Pancreas (tissue), 10 donors: ENCODE data around the gene SMC1A. TPM values are rescaled to one million over a fixed set of nuclear protein-coding genes. Genes with fewer than 3 reads are reported as not detected.

Experiments
- ATAC-seq, 4 donors: fragments of 200-7000 bp; cut with Tn5 transposase; one replicate each; pipeline versions ENCODE4 v1.8.0 to v1.9.1; 2020; ENCODE audit warnings: mild to moderate bottlenecking in 4 of 4, moderate library complexity in 4 of 4
- DNase-seq, 6 donors: peaks; one replicate each; pipeline ENCODE4 v3.0.0-alpha.2; 2020
- FAIRE-seq: peaks from 2 replicates; lab custom pipeline; 2012; peaks lifted over from hg19 to GRCh38; lab: Jason Lieb, UNC
- H3K27ac ChIP-seq, 4 donors: fragments of 200-600 bp; sonication (generic); 1 replicate in 3 of 4; 2 replicates in 1 of 4; pipeline versions ENCODE4 v1.5.0 to v1.8.0; 2020
- H3K27me3 ChIP-seq, 4 donors: fragments of 200-600 bp; one replicate each; pipeline ENCODE4 v1.8.0; 2021
- H3K36me3 ChIP-seq, 3 donors: fragments of 200-600 bp; sonication (generic) in 1 of 3; one replicate each; pipeline versions ENCODE4 v1.5.0 to v1.8.0; 2020 to 2021
- H3K4me1 ChIP-seq, 3 donors: fragments of 200-600 bp; one replicate each; pipeline ENCODE4 v1.8.0; 2021
- H3K4me3 ChIP-seq, 4 donors: fragments of 200-600 bp; sonication (generic) in 2 of 4; one replicate each; pipeline versions ENCODE4 v1.5.0 to v1.8.0; 2020 to 2021
- H3K9me3 ChIP-seq, 4 donors: fragments of 200-600 bp; one replicate each; pipeline ENCODE4 v1.8.0; 2021
- WGBS, 2 donors: extraction: QIAGEN DNeasy Blood & Tissue Kit; methylation state at CpG; one replicate each; pipeline ENCODE4 v1.1.7; 2013; 5-methylcytosine and 5-hydroxymethylcytosine counted together
- intact Hi-C, 3 donors: fragments of 100-400 bp; cut with DNase I; formaldehyde crosslinking; loops; one replicate each; pipeline versions ENCODE4 v1.11.1 to v1.14.2; 2022
- polyA plus RNA-seq, 2 donors: library from polyadenylated mRNA; stranded (reverse); fragments of 200-250 nt; gene quantifications; one replicate each; pipeline ENCODE4 v1.2.3, GENCODE V29; 2013
- total RNA-seq, 6 donors: library from RNA; stranded (reverse); fragmentation: NEBNext Ultra II Directional in 4 of 6; extraction: Animal tissue kit (Norgen Biotek cat#: 25700) in 4 of 6; gene quantifications; one replicate each; pipeline versions ENCODE4 v1.2.1 to v1.2.4, GENCODE V29; 2021 to 2023
- TF ChIP-seq, protein P1 (sequence below), 4 donors: fragments of 200-600 bp; sonication (generic) in 3 of 4; IDR thresholded peaks; one replicate each; pipeline versions ENCODE4 v1.5.0 to v1.8.0; 2021; ENCODE audit warnings: antibody characterized with exemption in 4 of 4
- donor health status: healthy with polysubstance abuse.
- donor health status: DM: no; HTN: no; CAD: no; lungs with moderate emphysema.
- donor health status: DM: no; HTN: no; CAD: no.
- donor health status: control.
- donor health status: control.
- donor health status: Bipolar disorder and iron deficiency.
- donor health status: DM: yes; HTN: yes; CAD: no.
- donor health status: DM: no; HTN: no; CAD: no.
- donor health status: DM: no; HTN: no; CAD: no.
- donor health status: DM: yes; HTN: yes; CAD: no.

SMC1A gene
- total and polyA plus RNA-seq, 8 donors: 6.1 to 38.2 (median 20.5) TPM

DNA sequence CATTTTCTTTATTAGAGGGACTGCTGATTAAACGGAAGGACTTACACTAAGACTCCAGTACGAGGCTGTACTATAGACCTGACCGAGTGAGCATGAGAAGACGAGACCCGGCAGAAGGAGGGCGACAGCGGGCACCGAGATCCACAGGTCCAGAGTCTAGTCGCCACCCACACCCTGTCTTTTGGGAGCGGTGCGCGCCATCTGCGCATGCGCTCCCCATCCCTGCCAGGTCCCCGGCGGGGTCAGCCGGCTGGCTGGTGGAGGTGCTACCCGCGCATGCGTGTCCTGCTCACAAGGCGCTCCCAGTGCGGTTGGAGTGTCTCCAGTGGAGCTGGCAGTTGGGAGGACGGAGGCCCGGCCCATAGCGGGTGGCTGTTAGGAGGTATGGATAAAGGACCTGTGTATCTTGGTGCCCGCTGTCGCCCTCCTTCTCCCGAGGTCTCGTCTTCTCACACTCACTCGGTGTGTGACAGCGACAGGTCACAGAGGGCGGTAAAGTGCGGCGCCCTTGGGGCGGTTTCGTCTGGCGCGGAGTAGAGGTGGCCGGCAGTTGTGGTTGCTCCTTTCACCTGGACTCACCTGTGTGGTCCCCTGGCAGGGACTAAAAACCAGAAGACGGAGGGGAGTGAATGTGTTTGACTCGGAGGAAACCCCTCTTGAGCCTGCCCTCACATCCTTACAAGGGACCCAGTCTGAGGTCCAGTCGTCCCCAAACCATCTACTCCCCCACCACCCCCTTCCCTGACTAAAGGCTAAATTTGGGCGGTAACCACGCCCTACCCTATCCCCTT lies 19.3 kb upstream of the SMC1A start:
- intact Hi-C loops: no loop called here
- peak; percentile 86 to 91 (median 90) for ATAC-seq
- no peaks in the 10 kb centered on the region for H3K9me3 ChIP-seq
- peak overlapping the region in 3 of 4 donors; percentile 18 to 38 (median 29) for H3K4me3 ChIP-seq
- peak overlapping the region in 2 of 4 donors; percentile 25 to 55 for H3K27ac ChIP-seq
- DNase-seq: peak; percentile 72 to 93 (median 83)
- H3K36me3 ChIP-seq: no peaks in the 10 kb centered on the region
- TF ChIP-seq, protein P1, sequence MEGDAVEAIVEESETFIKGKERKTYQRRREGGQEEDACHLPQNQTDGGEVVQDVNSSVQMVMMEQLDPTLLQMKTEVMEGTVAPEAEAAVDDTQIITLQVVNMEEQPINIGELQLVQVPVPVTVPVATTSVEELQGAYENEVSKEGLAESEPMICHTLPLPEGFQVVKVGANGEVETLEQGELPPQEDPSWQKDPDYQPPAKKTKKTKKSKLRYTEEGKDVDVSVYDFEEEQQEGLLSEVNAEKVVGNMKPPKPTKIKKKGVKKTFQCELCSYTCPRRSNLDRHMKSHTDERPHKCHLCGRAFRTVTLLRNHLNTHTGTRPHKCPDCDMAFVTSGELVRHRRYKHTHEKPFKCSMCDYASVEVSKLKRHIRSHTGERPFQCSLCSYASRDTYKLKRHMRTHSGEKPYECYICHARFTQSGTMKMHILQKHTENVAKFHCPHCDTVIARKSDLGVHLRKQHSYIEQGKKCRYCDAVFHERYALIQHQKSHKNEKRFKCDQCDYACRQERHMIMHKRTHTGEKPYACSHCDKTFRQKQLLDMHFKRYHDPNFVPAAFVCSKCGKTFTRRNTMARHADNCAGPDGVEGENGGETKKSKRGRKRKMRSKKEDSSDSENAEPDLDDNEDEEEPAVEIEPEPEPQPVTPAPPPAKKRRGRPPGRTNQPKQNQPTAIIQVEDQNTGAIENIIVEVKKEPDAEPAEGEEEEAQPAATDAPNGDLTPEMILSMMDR (IDR thresholded peaks at IDR 0.05): no peak
- 8 to 13% methylated on average over 43 to 44 of the region's 44 CpGs for WGBS, 2 donors
- no peak for FAIRE-seq
- no peaks in the 10 kb centered on the region for H3K4me1 ChIP-seq
- peaks cover 0 to 11% (median 0%) of the 10 kb centered on the region in 4 donors for H3K27me3 ChIP-seq

- H3K36me3 ChIP-seq: no peaks in the 10 kb centered on the region
- DNase-seq: peak; percentile 16 to 74 (median 52)
- peaks cover 0 to 15% (median 0%) of the 10 kb centered on the region in 4 donors for H3K27me3 ChIP-seq
- intact Hi-C loops: no loop called here
- H3K9me3 ChIP-seq: no peaks in the 10 kb centered on the region
- peak overlapping the region in 2 of 4 donors; percentile 29 to 38 for H3K4me3 ChIP-seq
- peak overlapping the region in 3 of 4 donors; percentile 28 to 55 (median 42) for H3K27ac ChIP-seq
- peak; percentile 49 to 72 (median 52) for ATAC-seq
- 16 to 25% methylated on average over 37 to 39 of the region's 39 CpGs for WGBS, 2 donors
- H3K4me1 ChIP-seq: no peaks in the 10 kb centered on the region
- no peak for FAIRE-seq
- TF ChIP-seq, protein P1 (IDR thresholded peaks at IDR 0.05): no peak
Measured at GRCh38 chrX:53440621-53441517, 18.4 kb upstream of the SMC1A start.

- Histone ChIP-seq H3K9me3 (no peaks in the 10 kb centered on the region), H3K27me3 (peaks cover 0 to 15% (median 0%) of the 10 kb centered on the region in 4 donors), H3K4me3 (peak overlapping the region in 1 of 4 donors; percentile 38), H3K36me3 (no peaks in the 10 kb centered on the region), H3K4me1 (no peaks in the 10 kb centered on the region), H3K27ac (peak overlapping the region in 1 of 4 donors; percentile 55)
- intact Hi-C loops: no loop called here
- TF ChIP-seq, protein P1 (IDR thresholded peaks at IDR 0.05): no peak
- FAIRE-seq (peak; percentile 26), ATAC-seq (no peak), DNase-seq (no peak)
- 59 to 65% methylated on average over 5 of the region's 5 CpGs for WGBS, 2 donors
Measured at GRCh38 chrX:53440101-53440500, 17.6 kb upstream of the SMC1A start.

DNA sequence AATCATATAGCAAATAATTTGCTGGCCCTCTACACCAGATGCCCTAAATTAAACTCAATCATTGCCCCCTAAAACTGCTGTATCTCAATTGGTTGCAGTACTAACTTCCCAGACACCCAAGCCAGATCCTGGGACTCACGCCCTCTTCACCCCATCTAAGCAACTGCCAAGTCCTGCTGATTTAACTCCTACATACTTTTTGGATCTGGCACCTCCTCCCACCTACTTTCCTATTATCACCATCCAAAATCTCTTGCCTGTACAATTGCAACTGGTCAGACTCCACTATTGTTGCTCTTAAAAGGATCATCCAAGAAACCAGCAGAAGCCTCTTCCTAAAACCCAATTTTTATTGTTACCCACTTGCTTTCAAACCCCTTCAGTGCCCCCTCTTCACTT lies 16.4 kb upstream of the SMC1A start:
- no peak overlapping the region for H3K27ac ChIP-seq
- no peaks in the 10 kb centered on the region for H3K4me1 ChIP-seq
- ATAC-seq: no peak
- WGBS, 2 donors: 59 to 88% methylated on average over 1 of the region's 1 CpG
- FAIRE-seq: no peak
- no peaks in the 10 kb centered on the region for H3K9me3 ChIP-seq
- intact Hi-C loops: loop anchor here in 2 of 3 donors (5.0 to 10.0 kb wide), 2 partner anchors 124 to 127 kb away; no protein-coding TSS in a partner anchor
- H3K4me3 ChIP-seq: no peak overlapping the region
- TF ChIP-seq, protein P1 (IDR thresholded peaks at IDR 0.05): no peak
- DNase-seq: no peak
- peaks cover 0 to 15% (median 0%) of the 10 kb centered on the region in 4 donors for H3K27me3 ChIP-seq
- H3K36me3 ChIP-seq: no peaks in the 10 kb centered on the region
